ENCODE measurements around the gene PPP1R36.
"Not testable (repeated sequence)": the region's sequence is repeated elsewhere in the genome, so short reads cannot be mapped to it uniquely, and the experiment has no call there.

PPP1R36 gene

DNA sequence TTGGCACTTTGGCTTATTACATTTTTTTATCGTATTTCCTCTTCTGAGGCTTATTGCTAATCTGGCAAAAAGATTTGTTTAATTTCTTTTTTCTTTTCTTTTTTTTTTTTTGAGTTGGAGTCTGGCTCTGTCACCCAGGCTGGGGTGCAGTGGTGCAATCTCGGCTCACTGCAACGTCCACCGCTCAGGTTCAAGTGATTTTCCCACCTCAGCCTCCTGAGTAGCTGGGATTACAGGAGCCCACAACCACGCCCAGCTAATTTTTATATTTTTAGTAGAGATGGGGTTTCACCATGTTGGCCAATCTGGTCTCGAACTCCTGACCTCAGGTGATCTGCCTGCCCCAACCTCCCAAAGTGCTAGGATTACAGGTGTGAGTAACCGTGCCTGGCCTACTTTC, 19.9 kb downstream of the PPP1R36 start:
- not testable (repeated sequence) for DNase-seq

DNA sequence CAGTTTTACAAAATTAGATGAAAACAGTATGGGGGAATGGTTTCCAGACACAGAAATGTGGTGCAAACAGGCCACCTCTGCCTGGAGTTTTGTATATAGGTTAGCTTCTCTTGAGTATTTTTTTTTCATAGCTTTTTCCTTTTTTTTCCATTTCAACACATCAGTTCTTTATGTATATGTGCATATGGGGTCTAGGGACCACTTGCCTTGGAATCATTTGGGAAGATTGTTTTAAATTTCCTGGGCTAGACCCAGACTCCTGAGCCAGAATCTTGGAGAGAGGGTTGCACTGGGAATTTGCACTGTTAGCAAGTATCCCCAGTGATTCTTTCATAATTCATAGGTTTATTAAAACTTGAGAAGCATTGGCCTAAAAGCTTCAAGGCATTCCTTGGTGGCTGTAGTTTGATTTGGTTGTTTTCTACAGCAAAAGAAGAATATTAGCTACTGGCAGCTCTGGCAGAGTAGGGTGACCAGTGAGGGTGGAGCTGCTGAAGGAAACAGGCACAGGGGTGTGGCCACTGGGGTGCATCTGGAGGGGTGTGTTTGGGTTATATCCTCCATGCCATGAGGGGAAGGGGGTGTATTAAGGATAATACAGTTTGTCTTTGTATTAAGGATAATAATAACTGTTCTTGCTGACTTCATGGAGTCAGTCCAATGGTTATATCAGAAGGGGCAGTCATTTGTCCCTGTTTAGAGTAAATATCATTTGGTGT, 22.8 kb downstream of the PPP1R36 start:
- DNase-seq = no peak

DNA sequence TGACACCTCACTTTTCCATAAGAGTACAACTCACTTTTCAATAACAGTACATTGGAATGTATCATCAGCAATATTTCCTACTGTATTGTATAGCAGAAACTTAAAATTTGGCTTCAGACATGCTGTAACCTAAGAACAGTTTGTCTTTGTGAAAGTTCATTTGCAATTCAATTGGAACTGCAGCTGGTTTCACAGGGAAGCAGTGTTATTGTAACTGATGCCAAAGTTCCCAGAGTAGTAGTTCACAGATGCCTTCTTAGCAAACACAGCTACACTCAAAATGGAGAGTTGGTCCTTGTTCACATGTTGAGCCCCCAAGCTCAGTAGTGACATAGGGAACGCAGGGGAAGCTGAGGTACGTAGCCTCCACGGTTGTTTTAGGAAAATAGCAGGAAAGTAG, 23.3 kb downstream of the PPP1R36 start:
- DNase-seq = no peak

DNA sequence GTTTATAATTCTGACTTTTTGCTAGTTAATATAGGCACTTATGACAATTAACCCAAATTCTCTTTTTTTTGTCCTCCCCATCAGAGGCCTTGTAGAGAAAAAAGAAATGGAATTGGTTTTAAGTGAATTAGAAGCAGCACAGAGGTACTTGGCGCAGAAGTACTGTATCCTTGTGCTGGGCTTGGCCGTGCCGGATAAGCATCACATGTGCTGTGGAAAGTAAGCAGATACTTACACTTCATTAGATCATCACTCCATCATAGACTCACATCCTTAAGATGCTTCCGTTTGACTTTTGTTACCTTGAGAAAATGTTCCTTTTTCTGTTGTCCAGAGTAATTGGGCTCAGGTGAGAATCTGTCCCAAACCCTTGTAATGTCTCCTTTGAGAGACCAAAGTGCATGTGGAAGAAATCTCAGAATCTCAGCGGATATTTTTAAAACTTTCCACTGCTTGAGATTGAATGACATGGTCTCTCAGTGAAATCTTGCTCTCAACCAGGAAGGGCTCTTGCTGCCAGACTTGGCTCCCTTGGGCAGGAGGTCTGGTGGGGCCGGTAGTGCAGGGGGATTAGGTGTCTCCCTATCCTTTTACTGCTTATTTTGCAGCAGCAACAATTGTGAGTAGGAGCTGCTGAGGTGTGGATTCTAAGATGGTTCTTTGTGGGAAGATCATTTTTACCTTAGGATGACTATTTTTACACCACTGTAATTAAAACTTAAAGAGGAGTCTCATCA, 24.8 kb downstream of the PPP1R36 start:
- DNase-seq = no peak

DNA sequence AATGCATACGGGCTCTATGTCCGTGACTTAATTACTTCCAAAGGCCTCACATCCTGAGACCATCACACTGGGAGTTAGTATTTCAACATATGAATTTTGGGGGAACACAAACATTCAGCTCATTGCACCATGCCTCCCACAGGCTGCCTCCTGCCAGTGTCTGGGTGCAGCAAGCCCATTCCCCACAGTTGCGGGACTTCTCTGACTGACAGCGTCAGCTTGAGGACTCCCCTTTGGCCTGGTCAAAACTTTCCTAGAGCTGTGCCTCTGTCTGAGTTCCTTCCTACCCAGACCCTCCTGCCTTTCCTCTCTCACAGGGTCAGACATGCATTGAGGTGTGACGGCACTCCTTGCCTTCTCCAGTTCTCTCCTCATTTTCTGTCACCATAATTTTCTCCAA, 27.4 kb downstream of the PPP1R36 start:
- DNase-seq = no peak

DNA sequence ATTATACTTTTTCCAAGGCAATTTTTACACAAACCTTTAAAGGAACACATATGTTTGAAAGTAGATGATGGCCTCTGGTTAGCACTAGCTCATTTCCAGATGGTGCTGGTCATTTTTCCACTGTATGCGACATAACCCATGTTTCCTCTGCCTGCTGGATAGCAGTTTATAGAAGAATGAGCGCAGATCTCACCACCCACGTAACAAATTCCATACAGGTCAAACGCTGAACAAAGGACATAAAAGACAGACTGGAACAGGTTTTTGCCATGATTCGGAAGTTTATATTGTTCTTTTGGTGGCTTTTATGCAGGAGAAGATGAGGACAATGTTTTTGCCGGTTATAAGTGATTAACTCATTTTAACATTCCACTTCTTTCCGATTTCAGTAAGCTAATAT, 30.7 kb downstream of the PPP1R36 start:
- DNase-seq = no peak

DNA sequence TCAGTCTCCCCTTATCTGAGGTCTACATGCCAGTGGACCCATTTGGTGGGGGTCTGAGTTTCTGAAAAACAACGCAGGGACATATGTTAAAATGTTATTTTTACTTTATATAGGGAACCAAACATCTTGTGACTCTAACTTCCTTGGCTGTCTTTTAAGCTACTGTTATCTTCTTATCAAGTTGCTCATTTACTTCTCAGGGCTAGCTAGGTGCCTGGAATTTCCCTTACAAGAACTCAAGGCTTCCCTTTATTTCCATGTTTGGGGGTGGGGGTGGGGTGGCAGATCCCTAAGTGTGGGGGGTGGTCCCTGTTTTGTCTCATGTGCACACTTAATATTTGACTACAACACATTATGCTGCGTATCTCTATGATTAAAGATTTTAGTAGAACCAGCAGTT, 31.6 kb downstream of the PPP1R36 start:
- DNase-seq = no peak

DNA sequence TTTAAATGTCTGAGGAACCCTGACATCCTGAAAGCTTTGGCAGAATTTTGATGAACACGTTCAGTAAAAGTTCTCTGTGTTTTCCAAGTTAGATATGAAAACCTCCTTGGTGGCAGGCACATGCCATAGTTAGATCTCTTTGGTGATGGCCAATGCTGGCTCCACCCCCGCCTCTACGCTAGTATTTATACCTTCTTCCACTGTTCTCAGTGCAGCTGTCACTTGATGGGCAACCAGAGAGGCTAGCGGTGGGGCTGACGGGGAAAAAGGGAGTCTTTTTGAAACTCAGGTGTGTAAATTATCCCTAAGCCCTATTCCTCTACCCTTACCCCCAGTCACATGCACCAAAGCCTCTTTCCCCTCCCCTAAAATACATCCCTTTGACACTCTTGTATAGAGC, 32.1 kb downstream of the PPP1R36 start:
- no peak for DNase-seq

DNA sequence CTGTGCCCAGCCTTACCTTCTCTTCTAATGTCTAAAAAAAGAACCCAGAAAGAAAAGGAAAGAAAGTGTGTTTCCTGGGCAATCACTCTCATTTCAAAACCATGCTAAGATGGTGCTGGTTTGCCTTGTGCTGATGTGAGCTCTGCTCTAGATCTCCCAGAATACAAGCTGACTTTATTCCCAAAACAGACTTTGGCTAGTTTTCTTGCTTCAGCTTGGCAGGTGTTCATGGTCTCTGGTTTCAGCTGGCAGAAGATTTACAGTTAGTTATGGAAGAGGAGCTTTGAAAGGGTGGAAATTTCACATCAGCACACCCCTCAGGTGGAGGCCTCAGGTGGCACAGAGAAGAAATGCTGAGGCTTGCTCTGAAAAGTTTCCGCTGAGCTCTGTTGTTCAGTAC, 34.4 kb downstream of the PPP1R36 start:
- DNase-seq = no peak

DNA sequence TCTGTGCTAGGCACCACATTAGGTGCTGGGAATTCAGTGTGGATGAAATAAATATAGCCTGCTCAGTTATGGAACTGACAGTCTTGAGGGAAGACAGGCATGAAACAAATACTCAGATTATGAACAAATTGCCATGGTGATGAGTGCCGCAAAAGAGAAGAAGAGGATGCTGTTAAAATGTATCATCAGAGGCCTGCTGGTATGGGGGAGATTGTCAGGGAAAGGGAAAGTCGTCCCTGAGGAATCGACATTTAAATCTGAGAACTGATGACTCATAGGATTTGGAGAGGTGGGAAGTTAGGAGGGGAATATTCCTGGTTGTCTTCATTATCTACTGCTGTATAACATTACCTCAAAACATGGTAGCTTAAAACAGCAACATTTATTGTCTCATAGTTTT, 42.0 kb downstream of the PPP1R36 start:
- DNase-seq = no peak

DNA sequence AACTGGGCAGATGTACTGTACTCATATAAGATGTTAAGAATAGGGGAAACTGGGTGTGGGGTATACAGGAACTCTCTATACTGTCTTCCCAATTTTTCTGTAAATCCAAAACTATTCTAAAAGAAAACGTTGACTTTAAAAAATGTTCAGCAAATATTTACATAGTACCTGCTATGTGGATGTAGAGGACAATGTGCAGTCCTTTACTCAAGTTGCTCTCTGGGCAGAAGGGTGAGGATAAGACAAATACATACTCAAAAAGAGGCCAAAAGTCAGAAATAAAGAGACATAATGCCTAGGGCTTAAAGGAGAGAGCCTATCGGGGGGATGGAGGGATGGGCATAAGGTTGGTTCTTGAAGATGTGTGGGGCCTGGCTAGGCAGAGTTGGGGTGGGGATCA, 44.7 kb downstream of the PPP1R36 start:
- no peak for DNase-seq

DNA sequence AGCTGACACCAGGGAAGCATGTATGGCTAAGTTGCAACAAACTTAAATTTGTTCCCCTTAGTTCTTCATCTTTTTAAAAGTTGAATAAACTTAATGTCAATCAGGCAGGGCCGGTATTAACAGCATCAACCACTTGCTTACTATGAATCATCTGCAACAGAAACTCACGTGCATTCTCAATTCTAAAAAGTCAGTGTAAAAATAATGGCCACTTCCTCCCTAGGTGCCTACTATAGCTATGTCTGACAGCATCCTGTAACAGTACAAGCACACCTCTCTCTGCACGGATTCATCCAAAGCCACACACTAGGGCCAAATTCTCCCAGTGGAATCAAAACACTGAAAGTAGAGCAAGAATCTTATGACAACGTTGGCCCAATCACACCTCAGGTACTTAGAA, 48.6 kb downstream of the PPP1R36 start:
- DNase-seq = no peak

DNA sequence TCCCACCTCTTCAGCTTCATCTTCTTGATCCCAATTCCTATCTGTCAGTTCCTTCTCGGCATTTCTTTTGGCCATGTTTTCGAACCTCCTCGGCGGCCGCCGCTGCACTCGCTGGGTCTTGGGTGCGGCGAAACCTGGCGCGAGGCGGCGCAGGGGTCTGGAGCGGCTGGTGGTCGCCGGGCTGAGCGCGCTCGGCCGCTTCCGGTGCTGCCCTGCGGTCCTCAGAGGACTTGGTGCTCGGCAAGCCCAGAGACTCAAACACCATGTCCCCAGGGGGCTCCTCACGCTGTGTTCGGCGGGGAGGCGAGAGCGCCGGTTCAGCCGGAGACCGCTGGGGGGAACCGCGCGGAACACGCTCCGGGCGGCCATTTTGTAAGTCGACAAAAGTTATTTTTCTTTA, 51.8 kb downstream of the PPP1R36 start:
- no peak for DNase-seq

DNA sequence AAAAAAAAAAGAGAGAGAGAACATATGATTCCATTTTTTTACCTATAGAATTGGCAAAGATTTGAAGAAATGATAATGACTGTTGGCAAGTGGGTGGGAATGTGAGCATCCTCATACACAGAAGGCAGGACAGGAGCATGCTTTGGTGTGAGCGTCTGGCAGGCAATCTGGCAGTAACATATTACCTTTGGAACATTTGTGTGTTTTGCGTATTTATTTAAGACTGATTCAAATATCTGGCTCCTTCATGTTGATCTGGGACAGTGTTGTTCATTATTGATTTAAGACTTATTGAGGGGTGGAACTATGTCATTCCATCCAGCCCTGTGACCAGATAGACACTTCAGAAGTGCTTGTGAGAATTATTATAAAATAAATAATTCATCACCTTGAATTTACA, 53.1 kb downstream of the PPP1R36 start:
- no peak for DNase-seq

DNA sequence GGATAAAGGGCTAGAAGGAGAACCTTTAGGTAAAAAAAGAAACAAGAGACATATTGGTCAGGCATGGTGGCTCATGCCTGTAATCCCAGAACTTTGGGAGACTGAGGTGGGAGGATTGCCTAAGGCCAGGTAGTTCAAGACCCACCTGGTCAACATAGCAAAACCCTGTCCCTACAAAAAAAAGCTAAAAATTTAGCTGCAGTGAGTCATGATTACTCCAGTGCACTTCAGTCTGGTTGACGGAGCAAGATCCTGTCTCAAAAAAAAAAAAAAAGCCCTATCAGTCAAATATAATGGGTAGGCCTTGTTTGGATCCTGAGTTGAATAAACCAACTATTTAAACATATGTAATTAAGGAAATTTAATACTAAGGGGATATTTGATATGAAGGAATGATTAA, 54.2 kb downstream of the PPP1R36 start:
- DNase-seq = no peak

DNA sequence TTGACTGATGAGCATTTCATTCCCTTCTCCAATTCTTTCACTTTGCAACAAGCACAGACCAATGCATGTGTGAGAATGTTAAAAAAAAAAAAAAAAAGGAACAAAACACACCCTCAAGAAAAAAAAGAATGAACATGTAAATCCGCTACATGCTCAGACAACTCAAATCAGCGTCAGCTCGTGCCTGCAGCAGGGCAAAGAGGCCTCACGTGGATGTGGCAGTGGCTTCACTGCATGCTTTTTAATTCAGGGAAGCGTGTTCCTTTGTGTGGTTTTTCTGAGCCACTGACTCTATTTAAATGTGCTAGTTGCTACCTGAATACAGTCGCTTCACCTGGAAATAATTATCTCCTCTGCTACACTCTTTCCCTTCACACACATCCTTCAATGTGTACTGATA, 55.1 kb downstream of the PPP1R36 start:
- DNase-seq = no peak

DNA sequence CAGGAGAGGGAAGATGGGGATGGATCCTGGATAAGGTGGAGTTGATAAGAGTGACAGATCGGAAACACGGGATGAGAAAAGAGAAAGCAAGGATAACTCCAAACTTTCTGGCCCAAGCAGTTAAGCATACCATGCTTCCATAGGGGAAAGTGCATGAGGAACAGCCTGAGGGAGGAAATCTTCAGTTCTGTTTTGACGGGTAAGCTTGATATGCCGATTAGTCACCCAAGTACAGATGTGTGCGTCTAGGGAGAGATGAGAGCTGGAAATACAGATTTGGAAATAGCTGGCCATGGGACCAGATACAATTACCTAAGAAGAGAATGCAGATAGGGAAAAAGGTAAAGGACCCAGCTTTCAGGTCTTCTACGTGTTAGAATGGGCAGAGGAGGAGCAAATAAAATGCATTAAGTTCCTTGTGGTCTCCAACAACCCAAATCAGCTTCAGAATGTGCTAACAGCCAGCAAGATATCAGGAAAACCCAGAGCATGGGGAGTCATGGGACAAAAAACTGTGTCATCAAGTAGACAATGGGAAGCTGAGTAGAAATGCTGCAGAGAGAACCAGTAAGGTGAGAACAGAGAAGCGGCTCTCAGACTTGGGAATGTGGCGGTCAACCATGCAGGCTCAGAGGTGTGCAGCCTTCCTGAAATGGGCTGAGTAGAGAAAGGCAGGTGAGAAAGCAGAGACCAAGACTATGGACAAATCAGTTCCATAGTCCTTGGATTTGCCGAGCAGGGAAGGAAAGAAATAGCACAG, 56.3 kb downstream of the PPP1R36 start:
- DNase-seq = no peak

DNA sequence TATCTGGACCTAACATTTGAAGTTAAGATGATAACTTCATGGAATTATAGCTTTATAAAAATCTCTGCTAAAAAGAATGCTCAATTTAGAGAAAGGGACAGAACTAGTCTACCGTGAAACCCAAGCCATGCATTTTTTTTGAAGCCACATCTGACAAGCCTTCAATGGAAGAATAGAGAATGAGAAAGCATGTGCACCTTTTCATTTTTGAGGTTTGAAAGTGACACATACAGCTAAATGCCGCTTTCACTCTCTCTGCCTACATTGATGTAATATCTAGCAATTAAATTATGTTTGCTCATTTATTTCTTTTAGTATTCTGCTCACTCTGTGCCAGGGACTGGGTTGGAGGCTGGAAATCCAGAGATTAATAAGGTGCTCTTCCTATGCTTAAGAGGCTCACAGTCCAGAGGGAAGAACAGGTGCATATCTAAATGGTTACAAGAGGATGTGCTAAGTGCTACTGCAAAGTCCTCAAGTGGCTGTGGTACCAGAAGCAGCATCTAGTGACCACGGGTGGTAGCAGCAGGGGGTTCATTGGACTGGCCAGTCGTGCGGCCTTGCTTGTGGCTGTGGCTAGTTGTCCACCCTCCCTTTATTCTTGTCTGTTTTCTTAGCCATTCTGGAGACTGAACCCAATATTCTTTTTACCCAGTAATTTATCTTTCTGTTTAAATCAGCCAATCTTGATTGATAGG, 60.4 kb downstream of the PPP1R36 start:
- DNase-seq = no peak

DNA sequence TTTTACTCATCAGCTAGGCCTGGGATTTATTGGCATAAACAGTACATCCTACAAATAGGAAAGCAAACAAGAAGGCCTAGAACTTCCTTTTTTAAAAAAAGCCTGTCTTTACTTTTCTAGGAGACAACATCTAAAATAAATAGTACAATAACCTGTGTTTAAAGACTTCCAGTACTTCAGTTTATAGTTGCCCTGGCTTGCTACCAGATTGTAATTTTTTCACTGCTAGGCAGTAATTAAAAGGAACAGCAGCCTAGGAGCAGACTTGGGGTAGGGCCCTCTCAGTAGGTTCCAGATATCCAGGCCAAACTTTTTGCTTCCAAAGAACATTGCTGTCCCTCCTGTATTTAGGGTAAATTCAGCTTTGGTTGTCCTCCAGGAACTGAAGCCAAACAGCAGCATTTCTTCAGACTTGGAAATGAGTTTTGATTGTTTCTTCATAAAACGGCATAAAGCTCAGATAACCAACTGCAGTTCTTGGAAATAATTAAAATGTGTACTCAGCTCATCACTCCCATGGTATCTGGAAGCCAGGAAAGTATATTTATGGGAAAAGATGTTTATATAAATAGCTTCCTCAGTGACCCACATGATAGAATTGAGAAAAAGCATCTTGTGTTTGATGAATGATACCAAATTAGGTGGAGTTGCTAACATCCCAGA, 61.7 kb downstream of the PPP1R36 start:
- DNase-seq = no peak

DNA sequence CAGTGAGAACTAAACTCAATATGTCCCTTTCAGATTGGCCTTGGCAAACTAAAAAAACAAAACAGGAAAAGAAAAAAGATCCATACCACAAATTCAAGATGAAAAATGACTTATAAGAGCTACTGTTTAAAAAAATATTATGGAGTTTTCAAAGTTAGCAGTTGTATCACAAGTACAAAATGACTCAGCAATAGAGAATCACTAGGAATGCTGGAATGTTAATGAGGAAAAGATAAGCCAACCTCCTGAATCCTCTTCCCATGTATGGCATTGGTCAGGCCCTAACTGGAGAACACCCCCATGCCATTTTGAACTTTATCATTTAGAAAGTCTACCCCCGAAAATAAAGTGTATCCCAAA, 62.2 kb downstream of the PPP1R36 start:
- DNase-seq = no peak

DNA sequence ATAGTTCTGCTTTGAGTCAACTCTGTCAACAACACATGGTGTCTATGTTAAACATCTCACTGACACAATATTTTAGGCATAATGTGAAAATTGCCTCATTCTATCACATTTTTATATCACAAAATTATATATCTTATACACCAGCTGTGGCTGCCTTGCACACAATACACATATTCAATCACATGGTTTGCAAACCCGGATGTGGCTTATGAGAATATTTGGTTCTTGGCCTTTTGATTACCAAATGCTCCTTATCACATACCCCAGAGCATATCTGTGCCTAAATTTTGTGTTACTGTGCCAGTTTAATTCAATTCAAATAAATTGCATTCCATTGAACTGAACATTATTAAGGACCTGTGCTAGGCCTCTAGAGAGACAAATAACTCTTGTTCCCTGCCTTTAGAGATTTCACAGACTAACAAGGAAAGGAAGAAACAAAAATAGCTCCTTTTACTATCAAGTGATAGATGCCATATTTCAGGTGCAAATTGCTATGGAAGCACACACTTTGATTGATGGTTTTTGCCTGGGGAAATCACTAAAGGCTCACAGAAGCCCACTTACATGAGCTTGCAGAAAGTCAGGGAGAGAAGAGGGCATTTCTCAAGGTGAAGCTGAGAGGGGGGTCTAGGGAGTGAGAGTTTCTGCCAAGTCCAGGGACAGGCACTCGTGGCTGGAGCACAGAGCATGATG, 63.4 kb downstream of the PPP1R36 start:
- no peak for DNase-seq

DNA sequence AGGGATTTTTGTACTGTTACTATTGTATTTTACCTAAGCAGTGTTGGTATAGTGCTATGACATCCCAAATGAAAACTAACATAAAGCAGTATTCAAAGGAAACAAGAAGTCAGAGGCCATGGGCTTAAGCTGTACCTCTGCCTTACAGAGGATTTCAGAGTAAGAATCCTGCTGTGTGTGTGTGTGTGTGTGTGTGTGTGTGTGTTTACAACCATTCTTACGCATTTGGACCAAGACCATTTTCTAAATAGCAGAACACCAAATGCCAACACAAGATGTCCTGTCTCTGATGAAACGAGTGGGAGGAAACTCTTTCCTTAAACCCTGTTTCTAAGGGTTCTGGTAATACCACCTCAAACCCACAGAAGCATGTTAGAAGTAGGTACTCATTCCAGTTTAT, 64.4 kb downstream of the PPP1R36 start:
- no peak for DNase-seq

All from stimulated activated CD4-positive, alpha-beta T cell treated with anti-CD3 and anti-CD28 coated beads, Interleukin-12 subunit alpha, Interleukin-12 subunit beta, amount 100 ng/mL, for 4 hours (primary cell).